CD4-positive, alpha-beta memory T cell (primary cell): ENCODE measurements around the gene RAVER2. TPM values are rescaled to one million over a fixed set of nuclear protein-coding genes. Genes with fewer than 3 reads are reported as not detected.

ENCODE experiments used
- CTCF ChIA-PET: fragments of 350-600 bp; sonication (Branson Sonifier 250); formaldehyde crosslinking; loops from one replicate; lab custom pipeline; 2021; ENCODE audit warnings: inconsistent platforms; ENCODE audit not compliant: partially characterized antibody; lab: Charles Lee
- POLR2A ChIA-PET: fragments of 350-600 bp; sonication (Branson Sonifier 250); formaldehyde crosslinking; loops from one replicate; lab custom pipeline; 2021; ENCODE audit not compliant: partially characterized antibody; lab: Charles Lee
- DNase-seq, 5 donors: peaks; one replicate each; pipeline versions ENCODE4 v3.0.0 to v3.0.0-alpha.2; 2020 to 2022; ENCODE audit warnings: mixed read lengths in 1 of 5
- H3K27ac ChIP-seq: one replicate; pipeline ENCODE4 v1.7.0; 2013; ENCODE audit warnings: low read depth, low read length
- H3K27me3 ChIP-seq: 2 replicates; pipeline ENCODE4 v1.7.0; 2013; ENCODE audit warnings: mild to moderate bottlenecking, low read length, moderate library complexity; ENCODE audit not compliant: insufficient read depth
- H3K36me3 ChIP-seq: 2 replicates; pipeline ENCODE4 v1.7.0; 2013; ENCODE audit warnings: mild to moderate bottlenecking, low read length, moderate library complexity; ENCODE audit not compliant: insufficient read depth
- H3K4me1 ChIP-seq: 2 replicates; pipeline ENCODE4 v1.7.0; 2013; ENCODE audit warnings: mild to moderate bottlenecking, low read length, moderate library complexity; ENCODE audit not compliant: insufficient read depth
- H3K4me3 ChIP-seq, 2 donors: one replicate each; pipeline ENCODE4 v1.7.0; 2013; ENCODE audit warnings: low read length in 2 of 2, mild to moderate bottlenecking in 1 of 2
- H3K9me3 ChIP-seq, 2 donors: one replicate each; pipeline ENCODE4 v1.7.0; 2013; ENCODE audit warnings: low read length in 2 of 2, control low read depth in 1 of 2; ENCODE audit not compliant: control insufficient read depth in 1 of 2
- H3K27ac Mint-ChIP-seq, 7 donors: one replicate each; pipeline ENCODE4 v1.8.0; 2020 to 2021; ENCODE audit warnings: mixed read lengths in 7 of 7, mild to moderate bottlenecking in 6 of 7, inconsistent platforms in 3 of 7, moderate library complexity in 3 of 7
- H3K27me3 Mint-ChIP-seq, 2 donors: one replicate each; pipeline ENCODE4 v1.8.0; 2020 to 2021; ENCODE audit warnings: mixed read lengths in 2 of 2
- H3K36me3 Mint-ChIP-seq, 2 donors: one replicate each; pipeline ENCODE4 v1.8.0; 2020 to 2021; ENCODE audit warnings: mixed read lengths in 2 of 2, inconsistent platforms in 1 of 2, mild to moderate bottlenecking in 1 of 2
- H3K4me1 Mint-ChIP-seq, 4 donors: one replicate each; pipeline ENCODE4 v1.8.0; 2020 to 2021; ENCODE audit warnings: mixed read lengths in 4 of 4, mild to moderate bottlenecking in 1 of 4
- H3K4me3 Mint-ChIP-seq, 8 donors: one replicate each; pipeline ENCODE4 v1.8.0; 2020 to 2021; ENCODE audit warnings: mixed read lengths in 8 of 8, mild to moderate bottlenecking in 7 of 8, moderate library complexity in 6 of 8, inconsistent platforms in 3 of 8
- H3K9me3 Mint-ChIP-seq, 8 donors: one replicate each; pipeline ENCODE4 v1.8.0; 2020 to 2021; ENCODE audit warnings: mixed read lengths in 8 of 8, mild to moderate bottlenecking in 5 of 8, inconsistent platforms in 3 of 8, moderate library complexity in 1 of 8
- intact Hi-C: fragments of 100-400 bp; cut with micrococcal nuclease; formaldehyde crosslinking; loops from one replicate; pipeline ENCODE4 v1.15.1; 2023
- polyA plus RNA-seq, 2 donors: library from polyadenylated mRNA; unstranded; fragments of 300-500 nt; fragmentation: Illumina TruSeq; gene quantifications; one replicate each; pipeline ENCODE4 v1.2.3, GENCODE V29; 2021
- total RNA-seq, 2 experiments: library from RNA; stranded (reverse); gene quantifications; one replicate each; pipeline ENCODE4 v1.2.3, GENCODE V29; 2021

The RAVER2 gene
- total and polyA plus RNA-seq, 4 experiments from 2014 or later = 1.7 to 2.1 (median 1.8) TPM

- H3K4me3 ChIP-seq = no peak overlapping the region
- H3K4me1 ChIP-seq = peaks cover 13% of the 10 kb centered on the region
- no peaks in the 10 kb centered on the region for H3K36me3 ChIP-seq
- CTCF ChIA-PET = interaction anchor here (0.9 to 1.1 kb wide), 2 partner anchors 8 to 77 kb away, joined by 3 read pairs; no protein-coding TSS in a partner anchor
- Mint-ChIP-seq H3K27ac (peak overlapping the region in 5 of 7 donors; percentile 5 to 91 (median 69)), H3K9me3 (no peaks in the 10 kb centered on the region), H3K36me3 (peaks cover 0 to 5% of the 10 kb centered on the region in 2 donors), H3K4me3 (no peak overlapping the region), H3K4me1 (peaks cover 9 to 30% (median 22%) of the 10 kb centered on the region in 4 donors), H3K27me3 (no peaks in the 10 kb centered on the region)
- DNase-seq = no peak
- no peaks in the 10 kb centered on the region for H3K9me3 ChIP-seq
- POLR2A ChIA-PET = interaction anchor here (0.8 kb wide), 1 partner anchor 506 kb away, joined by 4 read pairs; no protein-coding TSS in a partner anchor
- no peak overlapping the region for H3K27ac ChIP-seq
- intact Hi-C loops = loop anchor here (5.0 to 10.0 kb wide), 3 partner anchors 217 to 677 kb away; partner anchors contain the start of genes JAK1, LEPR and LEPROT
- peaks cover 3% of the 10 kb centered on the region for H3K27me3 ChIP-seq
Observed at GRCh38 chr1:64748222-64748621, 3.3 kb downstream of the RAVER2 start.

DNA sequence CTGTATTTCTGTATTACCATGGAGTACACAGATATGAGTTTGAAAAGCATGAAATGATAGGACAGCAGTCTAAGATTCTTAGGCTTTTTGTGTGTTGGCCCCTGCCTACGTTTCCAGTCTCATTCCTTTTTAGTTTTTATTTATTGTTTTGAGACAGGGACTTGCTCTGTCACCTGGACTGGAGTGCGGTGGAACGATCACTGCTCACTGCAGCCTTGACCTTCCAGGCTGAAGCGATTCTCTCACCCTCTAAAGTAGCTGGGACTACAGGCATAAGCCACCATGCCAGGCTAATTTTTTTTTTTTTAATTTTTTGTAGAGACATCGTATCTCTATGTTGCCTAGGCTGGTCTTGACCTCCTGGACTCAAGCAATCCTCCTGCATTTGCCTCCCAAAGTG lies 3.8 kb downstream of the RAVER2 start:
- Histone ChIP-seq H3K36me3 (no peaks in the 10 kb centered on the region), H3K27me3 (no peaks in the 10 kb centered on the region), H3K9me3 (no peaks in the 10 kb centered on the region), H3K4me3 (no peak overlapping the region), H3K4me1 (peaks cover 11% of the 10 kb centered on the region), H3K27ac (no peak overlapping the region)
- peaks cover 0 to 5% of the 10 kb centered on the region in 2 donors for H3K36me3 Mint-ChIP-seq
- CTCF ChIA-PET = interaction anchor here (0.9 to 1.1 kb wide), 2 partner anchors 8 to 76 kb away, joined by 3 read pairs; no protein-coding TSS in a partner anchor
- DNase-seq = no peak
- no peaks in the 10 kb centered on the region for H3K27me3 Mint-ChIP-seq
- POLR2A ChIA-PET = interaction anchor here (0.8 kb wide), 1 partner anchor 506 kb away, joined by 4 read pairs; no protein-coding TSS in a partner anchor
- no peak overlapping the region for H3K4me3 Mint-ChIP-seq
- H3K27ac Mint-ChIP-seq = peak overlapping the region in 2 of 7 donors; percentile 12 to 22
- peaks cover 8 to 25% (median 19%) of the 10 kb centered on the region in 4 donors for H3K4me1 Mint-ChIP-seq
- no peaks in the 10 kb centered on the region for H3K9me3 Mint-ChIP-seq
- intact Hi-C loops = loop anchor here (5.0 to 10.0 kb wide), 3 partner anchors 216 to 676 kb away; partner anchors contain the start of genes JAK1, LEPR and LEPROT

DNA sequence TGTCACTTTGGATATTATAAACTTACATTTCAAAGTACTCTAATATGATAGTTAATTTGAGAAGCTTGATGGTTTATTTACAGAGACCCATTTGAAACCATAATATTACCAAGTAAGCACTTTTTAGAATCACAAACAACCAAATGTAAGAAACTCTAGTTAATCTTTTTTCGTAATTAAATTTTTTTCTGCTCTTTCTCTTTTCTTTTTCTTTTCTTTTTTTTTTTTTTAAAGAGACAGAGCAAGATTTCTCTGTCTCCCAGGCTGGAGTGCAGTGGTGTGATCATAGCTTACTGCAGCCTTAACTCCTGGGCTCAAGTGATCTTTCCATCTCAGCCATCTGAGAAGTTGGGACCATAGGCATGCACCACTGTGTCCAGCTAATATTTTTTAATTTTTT lies 5.2 kb downstream of the RAVER2 start:
- Histone ChIP-seq H3K27ac (no peak overlapping the region), H3K9me3 (no peaks in the 10 kb centered on the region), H3K27me3 (no peaks in the 10 kb centered on the region), H3K4me3 (no peak overlapping the region), H3K4me1 (peaks cover 4% of the 10 kb centered on the region), H3K36me3 (no peaks in the 10 kb centered on the region)
- H3K4me1 Mint-ChIP-seq = peaks cover 3 to 17% (median 13%) of the 10 kb centered on the region in 4 donors
- no peaks in the 10 kb centered on the region for H3K27me3 Mint-ChIP-seq
- H3K36me3 Mint-ChIP-seq = peaks cover 0 to 2% of the 10 kb centered on the region in 2 donors
- intact Hi-C loops = no loop called here
- ChIA-PET CTCF (no interaction called here), POLR2A (interaction anchor here (0.6 kb wide), 1 partner anchor 277 kb away, joined by 3 read pairs; no protein-coding TSS in a partner anchor)
- H3K4me3 Mint-ChIP-seq = no peak overlapping the region
- H3K27ac Mint-ChIP-seq = no peak overlapping the region
- no peaks in the 10 kb centered on the region for H3K9me3 Mint-ChIP-seq
- DNase-seq = no peak

DNA sequence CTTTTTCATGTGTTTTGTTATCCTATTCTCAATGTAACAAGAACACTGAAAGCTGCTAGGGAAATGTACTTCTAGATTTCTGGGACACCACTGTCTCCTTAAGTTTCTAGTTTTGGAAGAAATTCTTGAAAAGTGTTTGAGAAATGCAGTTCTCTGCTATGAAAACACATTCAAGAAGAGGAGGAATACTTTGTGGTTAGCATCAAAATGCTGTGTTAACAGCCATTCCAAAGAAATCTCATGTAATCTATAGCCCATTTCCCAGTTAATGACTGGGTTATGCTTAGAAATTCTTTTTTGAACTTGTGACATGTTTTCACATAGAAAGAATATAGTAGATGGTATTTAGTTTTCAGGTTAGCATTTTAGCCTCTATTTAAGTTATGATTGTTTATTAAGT lies 6.0 kb downstream of the RAVER2 start:
- no peaks in the 10 kb centered on the region for H3K27me3 ChIP-seq
- intact Hi-C loops = no loop called here
- Mint-ChIP-seq H3K27me3 (no peaks in the 10 kb centered on the region), H3K27ac (no peak overlapping the region), H3K36me3 (no peaks in the 10 kb centered on the region), H3K4me3 (no peak overlapping the region), H3K9me3 (no peaks in the 10 kb centered on the region), H3K4me1 (peaks cover 2 to 12% (median 11%) of the 10 kb centered on the region in 4 donors)
- H3K27ac ChIP-seq = no peak overlapping the region
- H3K4me1 ChIP-seq = no peaks in the 10 kb centered on the region
- H3K4me3 ChIP-seq = no peak overlapping the region
- POLR2A ChIA-PET = no interaction called here
- H3K36me3 ChIP-seq = no peaks in the 10 kb centered on the region
- no peaks in the 10 kb centered on the region for H3K9me3 ChIP-seq
- CTCF ChIA-PET = interaction anchor here (1.2 kb wide), 1 partner anchor 11 kb away, joined by 4 read pairs; no protein-coding TSS in a partner anchor
- no peak for DNase-seq

DNA sequence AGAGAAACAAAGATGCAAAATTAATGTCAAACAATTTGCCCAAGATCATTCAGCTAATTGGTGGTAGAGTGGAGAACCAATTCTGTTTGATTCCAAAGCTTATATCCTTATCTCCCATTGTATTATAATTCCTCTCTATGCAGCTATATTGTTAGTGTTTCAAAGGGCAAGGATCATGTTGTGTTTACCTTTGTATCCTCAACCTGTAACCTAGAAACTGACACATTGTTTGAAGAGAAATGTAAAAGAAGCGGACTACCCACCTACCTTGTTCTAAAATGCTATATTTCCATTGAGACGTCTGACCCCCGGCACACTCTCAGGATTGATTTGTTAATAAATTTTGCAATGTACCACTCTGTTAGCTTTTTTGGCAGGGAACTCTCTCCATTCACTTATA lies 9.3 kb downstream of the RAVER2 start:
- Histone ChIP-seq H3K9me3 (no peaks in the 10 kb centered on the region), H3K4me3 (no peak overlapping the region), H3K36me3 (no peaks in the 10 kb centered on the region), H3K27ac (no peak overlapping the region), H3K4me1 (no peaks in the 10 kb centered on the region), H3K27me3 (no peaks in the 10 kb centered on the region)
- ChIA-PET CTCF (interaction anchor here (0.6 kb wide), 1 partner anchor 35 kb away, joined by 4 read pairs; no protein-coding TSS in a partner anchor), POLR2A (interaction anchor here (0.6 kb wide), 1 partner anchor 297 kb away, joined by 3 read pairs; no protein-coding TSS in a partner anchor)
- H3K27ac Mint-ChIP-seq = no peak overlapping the region
- H3K36me3 Mint-ChIP-seq = no peaks in the 10 kb centered on the region
- intact Hi-C loops = no loop called here
- no peak for DNase-seq
- peaks cover 0 to 7% (median 4%) of the 10 kb centered on the region in 8 donors for H3K9me3 Mint-ChIP-seq
- H3K27me3 Mint-ChIP-seq = peaks cover 0 to 2% of the 10 kb centered on the region in 2 donors
- peaks cover 0 to 6% (median under 1%) of the 10 kb centered on the region in 4 donors for H3K4me1 Mint-ChIP-seq
- H3K4me3 Mint-ChIP-seq = no peak overlapping the region

GRCh38 chr1:64755361-64755760 lies 10.5 kb downstream of the RAVER2 start:
- intact Hi-C loops = no loop called here
- ChIA-PET CTCF (no interaction called here), POLR2A (no interaction called here)
- H3K4me1 Mint-ChIP-seq = peaks cover 0 to 4% (median under 1%) of the 10 kb centered on the region in 4 donors
- no peaks in the 10 kb centered on the region for H3K4me1 ChIP-seq
- H3K27ac ChIP-seq = no peak overlapping the region
- no peak overlapping the region for H3K27ac Mint-ChIP-seq
- peaks cover 0 to 7% (median 4%) of the 10 kb centered on the region in 8 donors for H3K9me3 Mint-ChIP-seq
- no peaks in the 10 kb centered on the region for H3K9me3 ChIP-seq
- H3K36me3 Mint-ChIP-seq = no peaks in the 10 kb centered on the region
- peaks cover 0 to 2% of the 10 kb centered on the region in 2 donors for H3K27me3 Mint-ChIP-seq
- no peaks in the 10 kb centered on the region for H3K36me3 ChIP-seq
- no peak overlapping the region for H3K4me3 Mint-ChIP-seq
- no peak for DNase-seq
- H3K27me3 ChIP-seq = no peaks in the 10 kb centered on the region
- H3K4me3 ChIP-seq = no peak overlapping the region

GRCh38 chr1:64756770-64757169 lies 11.9 kb downstream of the RAVER2 start:
- no peak overlapping the region for H3K4me3 Mint-ChIP-seq
- Histone ChIP-seq H3K27ac (no peak overlapping the region), H3K9me3 (no peaks in the 10 kb centered on the region), H3K27me3 (no peaks in the 10 kb centered on the region), H3K4me1 (no peaks in the 10 kb centered on the region), H3K36me3 (no peaks in the 10 kb centered on the region), H3K4me3 (no peak overlapping the region)
- H3K4me1 Mint-ChIP-seq = peaks cover 0 to 4% (median under 1%) of the 10 kb centered on the region in 4 donors
- ChIA-PET POLR2A (no interaction called here), CTCF (interaction anchor here (1.5 kb wide), 1 partner anchor 9 kb away, joined by 3 read pairs; no protein-coding TSS in a partner anchor)
- DNase-seq = no peak
- H3K36me3 Mint-ChIP-seq = no peaks in the 10 kb centered on the region
- intact Hi-C loops = no loop called here
- no peak overlapping the region for H3K27ac Mint-ChIP-seq
- peaks cover 0 to 7% (median 4%) of the 10 kb centered on the region in 8 donors for H3K9me3 Mint-ChIP-seq
- peaks cover 0 to 2% of the 10 kb centered on the region in 2 donors for H3K27me3 Mint-ChIP-seq
